Cerebellar nuclear complex (tissue), 1 donor: ENCODE results near the gene KLHL17.
A peak's percentile ranks its signal among the peaks of the same experiment; 100 is the strongest.

Experiments
- DNase-seq, 2 experiments: peaks; one replicate each; lab custom pipeline; 2025; lab: John Stamatoyannopoulos, UW

The KLHL17 gene

DNA sequence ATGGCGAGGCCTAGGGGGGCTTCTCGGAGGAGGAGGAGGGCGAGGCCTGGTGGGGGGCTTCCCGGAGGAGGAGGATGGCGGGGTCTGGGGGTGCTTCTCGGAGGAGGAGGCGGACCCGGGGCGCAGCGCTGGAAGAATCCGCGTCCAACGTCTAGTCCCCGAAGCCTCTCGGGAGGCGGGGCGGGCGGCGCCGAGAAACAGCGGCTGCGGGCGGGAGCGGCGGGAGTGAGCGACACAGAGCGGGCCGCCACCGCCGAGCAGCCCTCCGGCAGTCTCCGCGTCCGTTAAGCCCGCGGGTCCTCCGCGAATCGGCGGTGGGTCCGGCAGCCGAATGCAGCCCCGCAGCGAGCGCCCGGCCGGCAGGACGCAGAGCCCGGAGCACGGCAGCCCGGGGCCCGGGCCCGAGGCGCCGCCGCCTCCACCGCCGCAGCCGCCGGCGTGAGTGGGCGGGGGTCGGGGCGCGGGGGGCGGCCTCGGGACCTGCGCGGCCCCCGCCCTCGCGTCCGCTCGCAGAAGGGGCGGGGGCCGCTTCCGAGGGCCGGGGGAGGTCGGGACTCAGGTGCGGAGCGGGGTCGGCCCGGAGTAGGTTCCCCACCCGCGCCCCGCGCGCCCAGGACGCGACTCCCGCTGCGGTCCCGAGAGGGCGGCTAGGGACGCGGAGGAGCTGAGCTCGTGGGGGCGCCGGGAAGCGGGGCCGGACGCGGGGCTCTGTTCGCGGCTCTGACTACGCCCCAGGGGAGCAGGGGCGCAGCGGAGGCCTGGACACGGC lies at the start of gene KLHL17:
TSS of gene KLHL17 (plus strand) at position 222 of the 769 bp plus-strand sequence. CDS start at position 332, 110 bp downstream.
- DNase-seq = peak in 1 of 2 experiments; percentile 3

DNA sequence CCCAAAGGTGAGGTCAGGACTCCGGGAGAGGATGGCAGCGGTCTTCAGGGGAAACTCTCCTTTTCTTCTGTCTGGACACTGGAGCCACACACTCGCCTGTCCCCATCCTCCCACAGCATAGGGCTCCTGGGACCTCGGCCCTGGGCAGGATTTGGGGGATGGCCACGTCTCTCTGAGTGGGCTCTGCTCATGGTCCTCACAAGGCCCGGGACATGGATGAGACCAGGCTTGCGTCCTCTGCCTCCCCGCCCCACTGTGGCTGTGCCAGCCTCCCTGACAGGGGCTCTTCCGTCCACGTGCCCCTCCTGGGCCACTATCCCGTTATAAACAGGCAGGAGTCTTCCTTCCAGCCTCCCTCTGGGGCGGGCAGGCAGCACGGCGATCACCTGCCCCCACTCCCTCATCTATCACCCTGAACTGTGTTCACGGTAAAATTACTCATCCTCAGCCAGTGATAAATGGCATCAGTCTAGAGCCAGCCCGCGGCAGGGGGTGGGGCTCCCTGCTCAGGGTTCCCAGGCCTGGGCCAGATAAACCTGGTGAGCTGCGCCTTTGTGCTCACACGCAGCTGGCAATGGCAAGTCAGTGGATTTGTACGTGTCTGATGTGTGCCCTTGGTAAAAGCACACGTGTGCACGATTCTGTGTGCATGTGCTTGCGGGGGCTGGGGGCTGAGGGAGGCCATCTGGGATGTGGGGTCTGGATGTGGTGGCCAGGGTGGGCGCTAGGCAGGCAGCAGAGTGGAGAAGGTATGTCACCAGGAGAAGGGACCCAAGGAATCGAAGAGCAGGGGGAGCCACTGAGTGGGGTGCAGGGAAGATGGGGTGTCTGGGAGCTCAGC lies 49.3 kb upstream of the KLHL17 start:
- no peak for DNase-seq

DNA sequence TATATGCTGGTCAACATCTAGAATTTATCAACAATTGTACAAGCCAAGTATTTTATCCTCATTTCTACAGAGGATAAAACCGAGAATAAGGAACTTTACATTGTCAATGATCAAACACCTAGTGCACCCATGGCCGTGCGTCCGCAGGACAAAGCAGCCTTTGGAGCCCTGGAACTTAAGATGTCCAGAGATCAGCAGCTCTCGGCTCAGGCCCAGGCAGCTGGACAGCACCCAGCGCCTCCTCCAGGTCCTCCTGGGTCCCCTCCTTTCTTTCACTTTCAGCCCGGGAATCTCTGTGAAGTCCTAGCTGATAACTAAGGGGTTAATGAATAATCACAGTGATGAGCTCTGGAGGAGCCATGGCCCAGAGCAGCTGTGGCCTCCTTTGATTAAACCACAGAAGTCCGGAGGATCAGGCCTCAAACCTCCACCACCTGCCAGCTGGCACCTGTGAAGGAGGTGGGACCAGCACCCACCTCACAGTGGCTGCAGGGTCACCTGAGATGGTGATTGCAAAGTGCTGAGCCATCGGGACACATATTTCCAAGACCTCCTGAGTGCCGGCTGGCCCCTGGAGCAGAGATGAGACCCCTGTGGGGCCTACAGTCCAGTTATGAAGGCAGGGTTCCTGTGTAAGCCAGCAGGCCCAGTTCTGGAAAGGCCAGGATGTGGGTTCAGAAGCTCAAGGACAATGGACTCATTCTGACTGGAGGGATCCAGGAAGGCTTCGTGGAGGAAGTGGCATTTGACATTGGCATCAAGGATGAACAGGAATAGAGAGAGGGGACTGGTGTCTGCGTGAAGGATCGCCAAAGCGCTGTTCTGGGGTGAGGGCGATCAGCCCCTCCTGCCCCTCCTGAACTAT lies 48.3 kb upstream of the KLHL17 start:
- no peak for DNase-seq

DNA sequence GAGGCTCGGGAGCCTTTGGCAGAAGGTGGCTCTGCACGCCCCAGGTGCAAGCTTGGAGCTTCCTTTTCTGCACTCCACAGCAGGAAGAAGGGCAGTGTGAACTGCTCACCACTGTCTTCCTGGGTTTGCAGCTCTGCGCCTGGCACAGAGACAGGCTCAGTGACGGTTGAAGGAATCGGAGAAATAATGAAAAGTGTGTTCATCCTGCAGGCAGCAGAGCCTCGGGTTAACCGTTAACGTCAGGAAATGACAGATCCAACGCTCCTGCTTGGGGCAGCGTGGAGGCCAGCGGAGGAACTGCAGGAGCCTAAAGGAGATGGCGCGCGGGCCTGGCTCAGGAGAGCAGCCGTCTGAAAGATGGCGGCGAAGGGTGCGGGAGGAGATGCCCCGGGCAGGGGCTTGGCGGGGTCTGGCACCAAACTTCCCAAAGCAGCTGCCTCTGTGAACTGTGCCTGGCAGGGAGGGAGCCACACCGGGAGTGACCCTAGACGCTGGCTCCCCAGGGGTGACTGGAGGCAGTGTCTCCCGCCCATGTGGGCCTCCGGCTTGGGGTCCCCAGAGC lies 47.6 kb upstream of the KLHL17 start:
- no peak for DNase-seq

DNA sequence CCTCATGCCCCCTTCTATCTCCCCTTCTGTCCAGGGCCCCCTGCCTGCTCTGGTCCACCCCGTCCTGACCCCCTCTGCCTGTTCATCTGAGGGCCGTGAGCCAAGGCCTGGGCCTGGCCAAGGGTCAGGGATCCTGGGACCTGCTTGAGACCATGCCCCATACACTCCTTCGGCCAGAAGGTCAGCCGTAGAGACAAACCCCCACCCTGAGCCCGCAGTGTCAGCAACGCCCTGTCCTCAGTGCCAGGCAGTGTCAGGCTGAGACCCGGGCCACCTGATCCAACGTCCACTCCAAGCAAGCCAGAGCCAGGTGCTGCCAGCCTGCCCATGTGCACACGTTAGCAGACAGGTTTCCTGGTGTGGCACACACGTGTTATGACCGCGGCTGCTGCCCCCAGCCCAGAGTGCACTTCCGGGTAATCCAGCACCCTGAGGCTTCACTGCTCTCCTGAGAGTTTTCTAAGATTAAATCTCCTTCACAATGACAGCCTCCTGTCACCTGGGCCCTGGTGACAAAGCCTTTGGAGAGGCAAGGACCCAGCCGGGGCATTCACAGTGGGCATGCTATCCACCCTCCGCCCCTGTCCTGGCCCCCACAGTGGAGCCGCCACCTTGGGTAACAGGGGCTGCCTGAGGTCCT lies 46.8 kb upstream of the KLHL17 start:
- no peak for DNase-seq

DNA sequence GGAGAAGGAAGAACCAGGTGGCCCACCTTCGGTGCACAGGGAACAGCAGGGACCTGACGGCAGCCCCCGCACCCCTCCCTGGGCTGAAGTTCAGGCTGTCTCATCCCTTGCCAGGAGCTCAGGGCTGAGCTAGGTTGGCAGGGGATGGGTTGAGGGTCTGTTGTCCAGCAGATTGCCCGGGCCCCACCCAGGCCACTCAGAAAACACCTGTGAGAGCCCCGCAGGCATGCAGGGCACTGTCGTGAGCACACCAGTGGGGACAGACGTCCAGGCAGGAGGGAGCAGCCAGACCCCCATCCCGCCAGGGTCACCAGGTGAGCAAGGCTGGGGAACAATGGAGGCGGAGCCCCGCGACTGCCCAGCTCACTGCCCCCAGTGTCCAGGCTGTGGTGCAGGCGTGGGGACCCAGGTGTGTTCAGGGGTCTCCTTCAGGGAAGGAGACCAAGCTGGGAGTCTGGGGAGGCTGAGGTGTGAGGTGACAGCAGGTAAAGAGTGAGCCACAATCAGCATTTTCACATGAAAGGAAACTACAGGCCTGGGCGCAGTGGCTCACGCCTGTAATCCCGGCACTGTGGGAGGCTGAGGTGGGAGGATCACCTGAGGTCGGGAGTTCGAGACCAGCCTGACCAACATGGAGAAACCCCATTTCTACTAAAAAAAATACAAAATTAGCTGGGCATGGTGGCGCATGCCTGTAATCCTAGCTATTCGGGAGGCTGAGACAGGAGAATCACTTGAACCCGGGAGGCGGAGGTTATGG lies 46.1 kb upstream of the KLHL17 start:
- DNase-seq = no peak

DNA sequence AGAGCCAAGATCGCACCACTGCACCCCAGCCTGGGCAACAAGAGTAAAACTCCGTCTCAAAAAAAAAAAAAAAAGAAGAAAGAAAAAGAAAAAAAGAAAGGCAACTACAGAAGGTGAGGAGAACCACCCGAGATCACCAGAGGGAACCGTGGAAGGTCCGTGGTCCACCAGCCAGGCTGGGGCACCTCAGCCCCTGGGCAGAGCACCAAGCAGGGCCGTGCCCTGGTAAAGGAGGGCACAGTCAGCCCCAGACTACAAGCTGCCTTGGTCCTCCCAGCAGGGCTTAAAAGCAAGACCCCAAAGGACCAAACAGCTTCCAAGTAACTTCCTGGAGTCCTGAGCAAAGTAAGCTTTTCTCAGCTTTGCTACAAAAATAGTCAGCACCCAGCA lies 45.5 kb upstream of the KLHL17 start:
- no peak for DNase-seq

DNA sequence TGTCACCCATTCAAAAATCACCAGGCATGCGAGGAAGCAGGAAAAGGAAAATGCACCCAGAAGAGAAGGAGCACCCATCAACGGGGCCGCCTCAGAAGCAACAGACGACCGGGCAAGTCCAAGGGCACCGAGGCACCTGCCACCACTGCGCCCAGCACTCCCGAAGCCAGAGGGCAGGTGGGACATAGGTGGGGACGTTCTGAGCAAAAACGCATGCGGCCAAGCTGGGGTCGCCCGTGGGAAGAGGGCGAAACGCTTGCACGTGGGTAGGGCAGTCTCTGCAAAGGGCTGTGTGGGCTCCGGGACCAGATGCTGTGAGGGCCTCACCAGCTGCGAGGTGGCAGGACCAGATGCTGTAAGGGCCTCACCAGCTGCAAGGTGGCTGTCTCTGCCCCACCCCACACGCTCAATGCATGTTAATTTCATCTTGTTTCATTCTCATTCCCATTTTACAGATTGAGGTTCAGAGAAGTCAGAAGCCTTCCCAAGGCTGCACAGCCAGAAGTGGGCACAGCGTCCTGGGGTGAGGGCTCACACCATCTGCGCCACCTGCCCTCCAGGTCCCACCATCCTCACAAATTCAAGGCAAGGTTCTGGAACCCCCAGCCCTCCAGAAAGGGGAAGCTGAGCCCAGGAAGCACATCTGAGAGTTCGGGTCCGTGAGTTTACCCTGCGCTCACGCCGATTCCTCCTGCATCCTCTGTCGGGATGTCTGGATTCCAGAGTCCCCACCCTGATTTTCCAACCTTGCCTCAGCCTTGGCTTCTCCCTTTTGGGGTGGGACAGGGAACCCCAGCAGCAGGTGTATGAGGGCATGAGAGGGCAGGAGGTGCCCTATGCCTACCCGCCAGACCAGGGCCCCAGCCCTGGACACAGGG lies 44.9 kb upstream of the KLHL17 start:
- DNase-seq = no peak

DNA sequence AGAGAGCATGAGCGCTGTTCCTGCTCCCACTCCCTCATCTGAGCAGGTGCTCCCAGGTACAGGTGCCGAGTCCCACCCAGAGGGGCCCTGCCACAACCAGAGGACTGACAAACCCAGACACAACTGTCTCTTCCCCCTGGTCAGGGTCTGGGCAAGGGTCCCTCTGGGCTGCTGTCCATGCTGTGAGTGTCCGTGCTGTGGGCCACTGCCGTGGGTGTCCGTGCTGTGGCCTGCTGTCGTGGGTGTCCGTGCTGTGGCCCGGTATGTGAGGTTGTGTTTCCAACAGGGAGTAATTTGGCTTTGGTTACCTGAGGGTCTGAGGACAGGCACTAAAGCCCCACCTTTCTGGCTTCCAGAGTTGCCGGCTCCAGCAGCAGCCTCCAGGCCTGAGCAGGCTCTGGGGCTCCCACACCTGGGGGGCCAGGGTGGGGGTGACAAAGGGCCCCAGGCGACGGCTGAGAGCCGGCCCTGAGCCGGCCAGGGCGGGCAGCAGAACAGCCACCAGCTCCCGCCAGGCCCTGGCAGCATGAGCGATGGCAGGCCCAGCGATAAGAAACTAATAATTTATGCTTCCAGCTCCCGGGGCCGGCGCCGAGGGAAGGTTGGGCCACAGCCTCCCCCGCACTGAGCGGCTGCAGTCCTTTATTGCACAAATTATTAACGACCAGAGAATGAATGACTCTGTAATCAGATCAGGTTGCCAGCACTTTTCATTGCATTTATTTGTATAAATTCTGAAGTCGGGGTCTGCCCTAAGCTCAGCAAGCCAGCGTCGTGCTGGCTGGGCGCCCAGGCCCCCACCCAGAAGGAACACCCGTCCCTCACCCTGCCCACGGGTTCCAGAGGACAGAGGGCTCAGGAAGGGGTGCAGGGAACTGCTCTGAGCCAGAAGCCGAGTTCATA lies 44.0 kb upstream of the KLHL17 start:
- DNase-seq = no peak

DNA sequence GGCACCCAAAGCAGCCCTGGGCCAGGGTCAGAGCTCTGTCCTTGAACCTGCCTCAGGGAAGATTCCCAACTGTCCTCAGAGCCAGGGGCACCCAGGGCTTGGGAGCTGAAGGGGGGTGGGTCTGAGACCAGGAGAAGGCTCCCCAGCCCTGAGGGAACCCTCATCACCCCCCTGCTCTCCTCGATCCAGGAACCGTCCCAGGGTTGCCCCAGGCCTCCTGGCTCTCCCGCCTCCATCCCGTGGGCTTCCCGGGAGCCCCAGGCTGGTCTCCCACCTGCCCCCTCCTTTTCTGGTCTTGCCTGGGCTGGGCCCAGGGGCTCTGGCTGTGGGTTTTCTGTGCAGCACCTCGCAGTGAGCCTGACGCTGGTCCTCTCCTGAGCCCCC lies 43.3 kb upstream of the KLHL17 start:
- DNase-seq = no peak

DNA sequence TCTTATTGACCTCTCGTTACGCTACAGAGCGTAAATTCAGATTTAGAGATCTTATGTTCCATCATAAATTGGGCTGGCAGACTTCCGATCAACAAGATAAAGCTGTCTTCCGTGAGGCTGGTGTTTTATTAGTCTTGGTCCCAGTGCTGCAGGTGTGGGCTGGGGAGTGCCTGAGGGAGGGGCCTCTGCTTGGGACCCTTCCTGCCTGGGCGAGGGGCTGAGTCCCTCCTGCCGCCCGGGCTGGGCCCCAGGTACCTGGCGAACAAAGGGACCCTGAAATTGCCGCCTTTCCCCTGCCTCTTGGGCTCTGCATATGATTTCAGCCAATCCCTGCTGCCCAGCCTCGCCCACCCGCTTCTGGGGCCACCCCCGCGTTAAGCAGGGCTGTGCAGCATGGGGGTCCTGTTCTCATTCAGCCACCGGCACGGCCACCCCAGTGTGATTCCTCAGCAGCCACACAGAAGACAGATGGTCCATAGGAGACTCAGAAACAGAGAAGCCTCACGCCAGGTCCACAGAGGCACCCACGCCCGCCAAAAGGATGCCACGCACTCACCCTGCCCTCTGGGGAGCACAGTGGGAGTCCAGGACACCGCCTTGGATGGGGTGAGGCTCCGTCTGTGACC lies 42.8 kb upstream of the KLHL17 start:
- no peak for DNase-seq

DNA sequence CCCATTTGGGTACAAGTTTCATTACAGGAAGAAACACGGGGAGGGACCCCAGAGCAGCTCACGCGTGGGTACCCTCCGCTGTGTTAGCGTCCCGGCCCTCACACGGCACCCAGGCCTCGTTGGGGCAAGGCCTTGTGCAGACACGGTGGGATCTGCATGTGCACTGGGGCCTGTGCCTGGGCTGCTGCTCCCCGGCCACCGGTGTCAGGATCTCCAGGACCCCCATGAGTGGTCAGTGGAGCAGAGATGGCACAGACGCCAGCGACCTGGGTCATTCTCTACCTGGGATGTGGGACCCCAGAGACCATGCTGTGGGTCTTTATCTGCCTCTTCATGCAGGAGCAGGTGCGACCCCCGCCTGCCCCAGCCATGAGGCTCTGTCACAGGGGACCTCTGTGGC lies 42.0 kb upstream of the KLHL17 start:
- DNase-seq = no peak

DNA sequence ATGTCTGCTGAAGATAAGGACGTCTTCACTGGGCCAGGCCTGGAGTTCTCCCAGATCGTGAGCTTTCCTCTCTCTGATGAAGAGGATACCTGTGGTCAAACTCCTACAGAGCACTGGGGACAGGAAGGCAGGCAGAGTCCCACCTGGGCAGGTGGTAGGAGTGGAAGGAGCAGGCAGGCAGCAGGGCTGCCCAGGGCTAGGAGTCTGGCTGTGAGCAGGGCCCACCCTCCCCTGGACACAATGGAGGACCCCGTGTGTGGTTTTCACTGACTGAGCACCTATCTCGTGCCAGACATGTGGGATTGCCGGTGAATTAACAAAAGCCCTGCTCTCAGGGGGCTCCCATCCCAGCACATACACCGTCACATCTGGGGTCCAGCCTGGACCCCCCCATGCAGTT lies 41.5 kb upstream of the KLHL17 start:
- no peak for DNase-seq

DNA sequence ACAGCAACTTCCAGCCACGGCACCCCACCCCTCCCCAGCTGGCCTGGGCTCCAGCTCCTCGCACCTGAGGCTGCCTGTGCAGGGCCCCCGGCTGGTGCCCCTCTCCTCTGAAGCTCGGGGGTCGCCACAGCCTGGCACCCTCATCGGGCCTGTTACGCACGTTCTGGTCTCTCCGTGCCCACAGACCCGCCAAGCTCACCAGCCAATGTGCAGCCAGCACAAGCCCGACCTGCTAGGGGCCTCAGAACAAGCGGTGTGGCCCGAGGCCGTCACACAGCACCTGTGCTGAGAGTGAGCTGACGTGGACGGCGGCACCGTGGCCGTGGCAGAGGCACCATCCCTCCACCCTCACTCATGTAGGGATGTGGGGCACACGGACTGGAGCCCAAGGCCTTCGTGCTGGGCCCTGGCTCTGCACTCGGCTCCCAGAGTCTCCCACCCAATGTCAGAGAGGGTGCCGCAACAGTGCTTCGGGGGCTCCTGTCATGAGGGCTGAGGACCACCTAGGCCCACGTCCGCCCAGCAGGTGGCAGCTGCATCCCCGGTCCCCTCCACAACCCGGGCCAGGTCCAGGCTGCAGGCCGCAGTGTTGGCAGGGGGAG lies 41.0 kb upstream of the KLHL17 start:
- DNase-seq = no peak

DNA sequence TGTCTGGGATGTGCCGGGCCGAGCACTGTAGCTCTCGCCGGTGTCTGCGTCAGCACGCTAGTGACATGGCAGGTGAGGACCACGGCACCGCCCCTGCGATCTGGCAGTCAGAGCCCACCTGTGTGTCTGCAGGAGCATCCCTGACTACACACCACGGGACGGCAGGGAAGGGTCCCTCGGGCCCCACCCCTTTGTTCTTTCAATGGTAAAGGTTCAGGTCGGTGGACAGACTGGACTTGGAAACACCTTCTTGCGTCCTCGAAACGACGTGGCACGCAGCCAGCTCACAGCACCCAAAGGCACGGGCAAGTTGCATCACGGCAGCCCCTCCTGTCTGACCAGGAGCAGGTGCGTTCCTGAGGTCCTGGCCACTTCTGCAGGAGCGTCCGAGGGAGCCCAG lies 40.4 kb upstream of the KLHL17 start:
- no peak for DNase-seq

DNA sequence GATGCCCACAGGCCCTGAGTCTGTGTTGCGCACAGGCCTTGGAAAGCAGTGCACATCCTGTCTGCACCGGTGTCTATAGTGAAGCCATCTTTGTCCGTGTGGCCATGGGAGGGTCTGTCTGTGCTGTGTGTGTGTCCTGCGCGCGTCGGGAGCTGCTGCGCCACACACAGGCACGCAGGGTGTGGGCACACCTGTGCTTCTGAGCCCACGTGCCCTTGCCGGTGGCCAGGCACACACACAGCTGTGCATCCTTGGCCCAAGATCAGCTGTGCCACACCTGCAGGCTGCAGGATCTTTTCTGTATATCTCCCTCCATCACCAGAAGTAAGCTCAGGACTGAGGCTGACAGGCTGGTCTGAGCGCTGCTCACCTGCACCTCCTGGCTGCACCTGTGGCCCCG lies 39.9 kb upstream of the KLHL17 start:
- DNase-seq = no peak

DNA sequence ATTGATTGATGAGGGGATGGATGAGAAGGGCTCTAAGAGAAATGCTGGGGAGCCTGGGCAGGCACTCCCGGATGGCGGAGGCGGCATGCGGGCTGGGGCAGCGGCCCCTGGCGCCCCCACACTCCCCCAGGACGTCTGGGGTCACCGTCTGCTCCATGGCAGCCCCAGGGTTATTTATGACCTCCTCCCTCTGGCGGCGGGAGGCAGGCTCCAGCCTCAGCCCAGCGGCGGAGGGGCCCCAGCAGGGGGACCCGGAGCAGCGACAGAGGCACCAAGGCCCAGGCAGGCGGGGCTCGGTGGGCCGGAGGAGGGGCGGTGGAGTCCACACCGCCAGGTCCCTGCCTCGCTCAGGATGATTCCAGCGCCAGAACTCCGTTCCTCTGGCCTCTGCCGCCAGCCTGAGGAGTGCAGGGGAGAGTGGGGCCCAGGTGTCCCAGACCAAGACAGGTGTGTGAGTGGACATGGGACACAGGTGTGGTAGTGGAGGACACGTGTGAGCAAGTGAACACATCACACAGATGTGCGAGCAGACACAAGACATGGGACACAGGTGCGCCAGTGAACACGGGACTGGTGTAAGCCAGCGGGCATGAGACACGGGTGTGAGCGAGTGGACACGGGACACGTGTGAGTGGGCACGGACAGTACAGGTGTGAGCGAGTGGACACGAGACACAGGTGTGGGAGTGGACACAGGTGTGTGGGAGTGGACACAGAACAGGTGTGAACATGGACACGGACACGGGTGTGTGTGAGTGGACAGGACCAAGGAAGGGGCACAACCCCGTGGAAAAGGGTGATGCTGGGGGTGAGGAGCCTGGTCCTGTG lies 39.2 kb upstream of the KLHL17 start:
- no peak for DNase-seq
